HG03097 (cell line): ENCODE results near the gene KAZN.

ENCODE experiments used
- ATAC-seq: cut with Tn5 transposase; IDR thresholded peaks from one replicate; pipeline ENCODE4 v1.9.1; 2021; ENCODE audit not compliant: unreplicated experiment, low FRiP score

KAZN gene

DNA sequence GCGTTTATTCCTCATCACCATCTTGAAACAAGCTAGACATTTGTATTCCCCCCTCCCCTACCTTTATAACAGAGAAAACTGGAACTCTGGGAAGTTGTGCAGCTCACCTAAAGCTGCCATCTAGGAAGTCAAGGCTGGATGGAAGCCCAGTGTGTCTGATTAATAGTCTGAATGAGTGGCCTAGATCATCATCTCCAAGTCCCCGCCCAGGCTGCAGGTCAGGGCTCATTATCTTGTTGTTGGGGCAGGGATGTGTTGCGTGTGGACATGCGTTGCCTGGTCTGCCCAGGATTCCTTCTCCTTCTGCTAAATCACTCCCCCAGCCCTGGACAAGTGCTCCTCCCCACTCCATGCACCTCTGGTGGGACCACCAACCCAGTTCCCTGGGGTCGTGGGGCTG, 14.7 kb upstream of the KAZN start:
- no peak for ATAC-seq

DNA sequence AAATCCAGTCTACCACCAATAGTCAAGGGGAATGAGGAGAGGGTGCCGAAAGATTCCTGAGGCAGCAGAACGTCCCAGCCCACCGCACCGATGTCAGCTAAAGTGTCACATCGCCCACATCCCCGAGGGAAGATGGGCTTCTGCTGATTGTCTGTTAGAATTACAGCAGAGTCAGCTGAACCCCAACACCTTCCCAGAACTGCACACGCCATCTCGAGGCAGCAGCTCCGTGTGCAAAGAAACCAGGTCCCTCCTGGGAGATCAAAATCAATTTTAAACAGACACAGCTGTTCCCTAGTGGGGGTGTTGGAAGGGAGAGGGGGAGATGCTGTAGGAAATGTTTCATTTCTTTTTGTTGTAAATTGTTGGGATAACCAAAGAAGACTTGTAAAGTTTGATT, 12.8 kb upstream of the KAZN start:
- no peak for ATAC-seq

DNA sequence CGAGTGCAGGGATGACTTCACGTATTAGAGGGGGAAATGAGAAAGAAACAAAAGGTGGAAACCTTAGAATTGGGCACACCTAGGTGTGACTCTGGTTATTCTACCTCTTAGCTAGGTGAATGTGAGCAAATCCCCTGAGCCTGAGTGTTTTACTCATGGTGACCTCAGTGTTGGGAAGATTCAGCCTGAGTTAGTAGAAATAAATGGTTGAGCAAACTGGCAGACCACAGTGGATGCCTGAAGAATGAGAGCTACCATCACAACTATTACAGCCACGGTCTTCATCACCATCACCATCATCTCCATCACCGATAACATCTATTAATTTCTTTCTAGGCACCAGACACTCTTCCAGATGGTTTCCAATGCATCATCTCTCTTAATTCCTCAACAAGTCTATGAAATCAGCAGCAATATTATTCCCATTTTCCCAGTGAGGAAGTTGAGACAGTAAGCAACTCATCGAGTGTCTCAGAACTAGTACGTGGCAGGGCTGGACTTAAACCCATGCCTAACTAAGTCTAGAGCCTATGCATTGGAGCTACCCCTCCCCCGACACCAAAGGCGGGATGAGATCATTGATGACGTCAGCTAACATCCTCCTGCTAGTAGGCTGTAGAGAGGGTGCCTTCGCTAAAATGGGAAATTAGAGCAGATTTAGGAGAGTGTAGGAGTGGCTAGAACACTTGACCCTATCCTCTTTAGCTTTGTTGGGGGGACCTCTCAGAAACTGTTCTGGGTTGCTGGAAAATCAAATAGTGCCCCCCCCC, 7.9 kb upstream of the KAZN start:
- no peak for ATAC-seq

DNA sequence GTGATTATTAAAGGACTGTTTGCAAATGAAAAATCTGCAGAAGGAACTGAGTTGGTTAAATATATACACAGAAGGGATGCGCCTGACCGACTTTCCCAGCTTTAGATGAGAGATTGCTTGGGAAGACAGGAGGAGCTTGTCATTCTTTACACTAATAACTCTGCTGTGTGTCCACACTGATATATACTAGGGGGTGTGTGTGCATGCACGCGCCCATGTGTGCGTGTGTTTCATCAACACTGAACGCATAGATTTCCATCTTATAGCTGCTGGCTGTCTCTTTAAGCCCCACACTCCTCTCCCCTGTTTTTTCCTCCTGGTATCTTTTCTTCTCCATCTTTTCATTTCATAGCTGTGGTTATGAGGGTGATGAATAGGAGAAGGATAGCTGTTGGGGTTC, 6.9 kb upstream of the KAZN start:
- no peak for ATAC-seq

DNA sequence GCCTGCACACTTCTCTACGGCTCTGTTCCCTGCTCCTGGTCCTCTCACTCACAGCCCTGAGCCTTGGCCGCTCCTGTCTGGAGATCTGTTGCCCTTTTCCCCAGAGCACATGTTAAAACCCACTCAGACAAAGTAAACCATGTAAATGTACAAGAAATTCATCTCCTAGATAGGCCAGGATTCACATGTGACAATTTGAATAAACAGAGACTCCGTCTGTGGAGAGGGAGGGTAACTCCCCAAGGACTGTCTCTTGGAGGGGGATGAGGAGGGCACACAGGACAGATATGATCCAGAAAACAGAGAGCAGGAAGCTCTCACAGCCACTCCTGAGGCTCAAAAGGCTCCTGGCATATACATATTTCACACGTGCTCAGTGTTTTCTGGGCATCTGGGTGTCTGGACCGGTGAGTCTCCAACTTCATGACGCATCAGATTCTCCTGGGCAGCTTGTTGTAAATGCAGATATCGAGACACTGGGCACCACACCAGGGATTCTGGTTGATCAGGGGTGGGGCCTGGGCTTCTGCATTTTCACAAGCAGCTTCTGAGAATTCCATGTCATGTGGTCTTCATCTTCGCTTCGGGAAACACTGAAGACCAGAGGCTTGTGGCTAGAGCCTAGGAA, 6.4 kb upstream of the KAZN start:
- ATAC-seq, result no peak

DNA sequence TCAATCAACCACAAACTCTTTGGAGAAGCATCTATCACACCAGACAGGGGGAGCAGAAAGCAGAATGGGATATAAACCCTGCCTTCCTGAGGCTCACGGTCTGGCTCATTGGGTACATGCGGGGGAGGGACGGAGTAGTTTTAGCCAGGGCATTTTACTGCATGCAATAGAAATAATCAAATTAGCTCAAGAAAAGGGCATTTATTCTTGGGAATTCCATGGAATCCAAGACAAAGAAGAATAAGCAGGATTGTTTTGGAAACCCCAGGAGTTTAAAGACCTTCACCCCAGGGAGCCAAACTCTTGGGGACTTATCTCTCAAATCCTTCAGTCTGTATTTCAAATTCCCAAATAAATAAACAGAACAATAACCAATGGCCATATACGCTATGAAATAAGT, 5.2 kb upstream of the KAZN start:
- ATAC-seq, result no peak

DNA sequence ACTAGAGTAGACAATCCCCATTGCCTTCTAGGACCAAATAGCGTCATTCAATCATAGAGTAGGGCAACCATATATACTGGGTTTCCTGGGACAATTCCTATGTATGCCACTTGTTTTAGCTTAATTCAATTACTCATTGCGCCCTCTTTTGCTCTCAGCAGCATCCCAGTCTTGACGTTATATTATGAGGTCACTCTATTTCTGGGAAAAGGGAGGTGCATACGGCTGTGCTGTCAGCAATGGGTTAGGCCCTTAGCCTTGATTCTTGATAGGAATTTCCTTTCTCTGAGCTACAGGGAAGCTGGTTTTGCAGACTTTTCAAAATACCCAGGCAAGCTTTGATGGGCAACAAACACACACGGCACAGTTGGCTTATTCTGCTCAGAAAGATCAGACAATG, 4.4 kb upstream of the KAZN start:
- no peak for ATAC-seq

DNA sequence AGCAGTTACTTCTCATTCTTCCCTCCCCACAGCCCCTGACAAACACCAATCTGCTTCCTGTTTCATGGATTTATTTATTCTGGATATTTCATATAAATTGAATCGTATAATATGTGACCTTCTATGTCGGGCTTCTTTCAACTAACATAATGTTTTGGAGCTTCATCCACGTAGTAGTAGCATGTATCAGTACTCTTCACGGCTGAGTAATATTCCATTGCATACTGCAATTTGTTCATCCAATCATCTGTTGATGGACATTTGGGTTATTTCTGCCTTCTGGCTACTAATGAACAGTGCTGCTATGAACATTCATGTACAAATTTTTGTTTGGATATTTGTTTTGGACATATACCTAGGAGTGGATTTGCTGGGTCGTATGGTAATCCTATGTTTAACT, 1.9 kb upstream of the KAZN start:
- ATAC-seq, result no peak

DNA sequence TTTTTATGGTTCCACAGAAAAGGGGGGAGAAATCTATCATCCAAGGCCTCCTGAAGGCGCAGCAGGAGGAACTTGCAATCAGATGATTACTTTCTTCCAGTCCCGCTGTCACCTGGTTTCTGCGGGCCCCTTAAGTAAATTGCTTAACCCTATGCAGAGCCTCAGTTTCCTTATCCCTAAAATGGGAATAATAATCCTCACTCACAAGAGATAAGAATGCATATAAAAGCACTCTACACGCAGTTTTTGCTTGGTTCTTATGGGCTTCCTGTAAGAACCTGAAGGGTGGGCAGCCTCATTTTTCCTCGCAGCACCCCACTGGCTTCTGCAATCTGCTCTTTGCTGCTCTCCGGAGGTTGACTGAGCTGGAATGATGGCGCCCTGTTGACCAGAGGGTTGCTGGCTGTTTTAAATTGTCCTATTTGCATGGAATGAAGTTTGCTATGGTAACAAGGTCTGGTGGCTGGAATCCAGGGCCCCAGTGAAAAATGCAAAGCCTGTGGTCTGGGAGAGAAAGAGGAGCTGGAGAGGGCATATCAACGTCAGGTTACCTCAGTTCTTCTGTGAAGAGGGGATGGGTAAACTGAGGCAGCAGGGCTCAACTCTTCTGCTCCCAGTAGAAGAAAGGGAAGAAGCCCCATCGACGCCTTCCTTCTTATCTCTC, 1.0 kb upstream of the KAZN start:
- no peak for ATAC-seq

DNA sequence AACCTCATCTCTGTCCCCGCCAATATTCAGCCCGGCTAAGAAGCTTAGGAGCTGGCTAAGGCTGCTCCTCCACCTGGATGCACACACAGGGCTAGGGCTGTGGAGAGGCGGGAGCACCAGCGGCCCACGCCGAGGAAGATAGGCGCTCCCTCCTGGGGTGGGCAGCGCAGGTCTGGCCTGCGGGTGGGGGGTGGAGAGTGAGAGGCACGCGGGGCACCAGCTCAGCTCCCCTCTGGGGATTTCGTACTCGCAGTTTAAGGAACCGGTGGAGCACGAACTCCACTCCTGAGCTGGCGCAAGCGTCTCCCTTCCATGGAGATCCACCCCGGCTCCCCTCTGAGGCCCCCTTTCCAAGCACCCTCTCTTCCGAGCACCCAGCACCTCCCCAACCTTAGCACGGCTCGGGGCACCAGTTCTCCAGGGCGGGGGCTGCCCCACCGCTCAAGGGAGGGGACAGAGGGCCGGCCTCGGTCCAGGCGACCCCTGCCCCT, 433 bp upstream of the KAZN start:
- ATAC-seq, result no peak

DNA sequence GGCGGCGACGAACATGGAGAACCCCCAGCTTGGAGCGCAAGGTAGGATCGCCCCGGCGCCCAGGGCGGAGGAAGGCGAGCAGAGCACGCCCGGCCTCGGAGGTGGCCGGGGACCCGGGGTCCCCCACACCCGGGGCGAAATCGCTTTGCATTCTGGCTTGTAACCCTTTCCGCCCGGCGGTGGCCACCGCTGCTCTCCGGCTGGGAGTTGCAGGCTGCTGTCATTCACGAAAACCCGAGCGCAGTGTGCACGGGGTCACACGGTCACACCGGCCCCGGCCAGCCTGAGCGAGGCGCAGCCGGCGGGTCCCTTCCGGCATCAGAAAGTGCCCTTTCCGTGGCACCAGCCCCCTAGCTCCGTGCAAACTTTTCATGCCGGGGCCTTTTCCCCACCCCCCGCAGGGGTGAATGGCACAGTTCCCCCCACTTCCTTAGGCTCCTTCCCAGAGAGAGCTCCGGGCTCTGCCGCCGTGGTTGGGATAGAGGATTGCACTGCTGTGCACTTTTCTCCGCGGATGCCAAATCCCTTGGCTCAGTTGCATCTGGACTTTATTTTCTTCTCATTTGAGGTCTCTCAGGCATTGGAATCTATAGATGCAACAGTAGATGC, 802 bp downstream of the KAZN start:
- no peak for ATAC-seq

DNA sequence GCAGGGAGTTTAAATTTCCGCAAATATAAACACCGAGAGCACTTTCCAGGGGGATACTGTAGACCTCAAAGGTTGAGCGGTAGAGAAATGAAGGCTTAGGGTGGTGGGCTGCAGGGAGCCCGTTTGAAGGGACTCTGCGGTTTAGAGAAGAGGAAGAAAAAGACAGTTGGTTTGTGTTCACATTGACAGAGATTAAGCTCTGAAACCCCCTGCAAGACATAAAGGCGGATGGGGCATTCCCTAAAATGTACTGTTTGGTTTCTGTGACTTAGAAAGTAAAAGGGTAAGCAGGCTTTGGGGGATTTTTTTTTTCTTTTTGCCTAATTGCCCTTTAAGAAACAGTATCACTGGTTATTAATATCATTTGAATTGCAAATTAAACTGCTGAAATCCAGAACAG, 1.3 kb downstream of the KAZN start:
- no peak for ATAC-seq

DNA sequence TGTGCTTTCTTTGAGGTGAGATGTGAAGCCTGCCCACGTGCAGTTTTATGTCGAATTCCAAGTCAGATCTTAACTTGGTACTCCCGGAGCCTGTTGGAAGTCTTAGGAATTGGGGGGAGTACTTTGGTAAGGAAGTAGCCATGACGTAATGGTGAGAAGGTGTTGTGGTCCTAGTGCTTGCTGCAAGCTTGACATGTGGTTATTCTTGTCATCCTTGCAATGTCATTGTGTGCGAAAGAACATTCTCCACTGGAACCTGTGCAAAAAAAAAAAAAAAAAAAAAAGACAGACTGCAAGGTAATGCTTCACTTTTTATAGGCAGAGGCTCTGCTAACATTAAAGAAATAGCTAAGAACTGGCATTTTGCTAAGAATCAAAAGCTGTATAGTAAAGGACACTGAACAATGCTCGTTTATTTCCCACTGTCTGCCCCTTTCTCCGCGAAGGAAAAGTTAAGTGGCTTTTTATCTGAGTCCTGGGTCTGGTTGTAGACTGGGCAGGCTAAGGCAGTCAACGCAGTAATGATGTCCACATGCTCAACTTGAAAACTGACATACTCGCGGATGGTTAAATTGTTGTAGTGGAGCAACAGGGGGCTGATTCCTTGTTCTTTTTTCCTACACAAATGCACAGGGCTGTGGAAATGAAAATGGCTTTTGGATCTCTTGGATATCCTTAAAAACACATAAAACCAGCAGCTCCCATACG, 2.1 kb downstream of the KAZN start:
- no peak for ATAC-seq

DNA sequence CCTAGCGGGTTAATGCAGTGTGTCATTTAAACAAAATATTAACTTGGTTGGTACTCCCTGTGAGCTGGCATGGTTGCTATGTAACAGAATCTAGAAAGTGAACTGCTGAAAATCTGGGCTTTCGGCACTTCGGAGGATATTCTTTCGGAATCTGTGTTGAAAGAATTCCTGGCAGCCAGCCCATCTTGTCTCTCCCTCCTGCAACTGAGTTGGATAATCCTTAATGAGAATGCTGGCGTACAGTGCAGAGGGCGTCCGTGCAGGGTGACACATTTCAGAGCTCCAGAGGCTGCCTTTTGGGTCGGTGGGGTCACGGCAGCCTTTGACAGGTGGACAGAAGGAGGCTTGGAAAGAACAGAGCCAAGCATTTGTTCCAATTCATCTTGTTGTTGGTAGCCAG, 3.7 kb downstream of the KAZN start:
- no peak for ATAC-seq

DNA sequence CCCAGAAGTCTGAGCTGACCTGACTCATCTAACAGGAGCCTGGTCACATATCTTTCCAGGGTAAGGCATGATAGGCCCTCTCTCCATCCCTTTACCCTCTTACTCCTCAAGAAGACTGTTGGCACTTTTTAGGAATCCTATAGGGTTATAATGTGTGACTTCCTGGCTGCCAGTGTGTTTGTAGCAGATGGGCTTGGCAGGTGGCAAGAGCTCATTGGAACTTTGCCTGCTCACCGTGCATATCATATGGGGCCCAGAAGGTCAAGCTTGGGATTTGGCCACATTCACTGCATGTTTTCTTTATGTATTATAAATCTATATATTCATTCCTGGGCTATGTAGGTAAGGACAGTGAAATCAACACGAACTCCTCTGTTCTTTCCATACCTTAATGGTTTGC, 5.2 kb downstream of the KAZN start:
- no peak for ATAC-seq

DNA sequence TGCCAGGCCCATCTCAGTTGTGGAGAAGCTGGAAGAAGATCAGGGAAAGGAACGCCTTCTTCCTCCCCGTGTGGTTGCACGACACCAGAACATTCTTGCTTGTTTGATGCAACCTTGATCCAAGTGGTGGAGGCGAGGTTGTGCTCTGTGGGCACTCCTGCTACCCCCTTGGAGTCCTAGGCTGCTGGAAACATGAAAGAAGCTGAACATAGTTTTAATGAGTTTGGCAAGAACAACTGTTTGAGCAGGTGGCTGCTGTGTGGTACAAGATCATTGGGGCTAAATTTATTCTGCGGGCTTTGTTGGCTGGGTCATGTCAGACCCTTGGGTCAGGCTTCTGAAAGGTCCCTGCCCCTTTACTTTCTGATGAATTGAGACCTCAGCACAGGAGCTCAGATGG, 5.9 kb downstream of the KAZN start:
- no peak for ATAC-seq

DNA sequence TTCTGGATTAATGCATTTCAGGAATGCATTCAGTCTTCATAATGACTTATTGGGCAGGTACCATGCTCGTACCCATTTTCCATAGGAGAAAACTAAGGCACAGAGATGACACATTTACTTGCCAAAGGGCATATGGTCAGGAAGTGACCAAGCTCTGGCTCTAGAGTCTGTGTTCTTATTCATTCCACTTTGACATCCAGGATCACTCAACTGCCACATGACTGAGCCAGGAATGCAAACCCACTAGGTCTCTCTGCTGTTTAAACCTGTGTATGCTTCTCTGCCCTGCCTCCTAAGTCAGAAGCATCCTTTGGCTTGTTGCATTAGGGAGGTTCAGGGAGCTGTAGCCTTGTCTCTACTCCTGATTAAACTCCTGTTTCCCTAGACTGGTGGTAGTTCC, 7.5 kb downstream of the KAZN start:
- no peak for ATAC-seq

DNA sequence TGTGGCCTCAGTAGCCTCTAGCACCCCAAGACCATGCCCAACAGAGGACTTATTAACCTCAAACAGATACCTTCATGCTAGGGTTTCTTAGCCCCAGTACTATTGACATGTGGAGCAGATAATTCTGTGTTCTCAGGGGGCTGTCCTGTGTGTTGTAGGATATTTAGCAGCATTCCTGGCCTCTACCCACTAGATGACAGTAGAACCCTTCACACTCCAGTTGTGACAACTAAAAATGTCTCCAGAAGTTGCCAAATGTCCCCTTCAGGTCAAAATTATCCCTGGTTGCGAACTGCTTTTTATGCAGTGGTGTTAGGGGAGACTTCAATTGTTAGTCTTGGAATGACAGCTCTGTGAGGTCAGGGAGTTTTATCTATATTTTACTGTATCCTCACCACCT, 8.1 kb downstream of the KAZN start:
- ATAC-seq, result no peak

DNA sequence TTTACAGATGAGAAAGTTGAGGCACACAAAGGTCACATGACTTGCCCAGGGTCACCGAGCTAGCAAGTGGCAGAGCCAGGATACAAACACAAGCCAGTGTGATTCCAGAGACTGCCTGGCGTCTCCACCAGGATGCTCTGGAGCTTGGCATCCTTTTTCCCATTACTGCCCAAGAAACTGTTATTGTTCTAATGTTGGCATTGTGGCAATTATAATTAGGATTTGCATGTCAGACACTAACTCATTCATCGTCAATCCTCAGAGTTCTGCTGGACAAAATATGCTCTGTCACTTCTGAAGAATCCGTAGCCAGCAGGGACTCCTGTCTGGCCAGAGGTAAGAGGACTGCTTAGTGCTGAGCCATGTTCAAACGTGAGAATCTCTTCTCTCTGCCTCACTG, 8.8 kb downstream of the KAZN start:
- no peak for ATAC-seq

DNA sequence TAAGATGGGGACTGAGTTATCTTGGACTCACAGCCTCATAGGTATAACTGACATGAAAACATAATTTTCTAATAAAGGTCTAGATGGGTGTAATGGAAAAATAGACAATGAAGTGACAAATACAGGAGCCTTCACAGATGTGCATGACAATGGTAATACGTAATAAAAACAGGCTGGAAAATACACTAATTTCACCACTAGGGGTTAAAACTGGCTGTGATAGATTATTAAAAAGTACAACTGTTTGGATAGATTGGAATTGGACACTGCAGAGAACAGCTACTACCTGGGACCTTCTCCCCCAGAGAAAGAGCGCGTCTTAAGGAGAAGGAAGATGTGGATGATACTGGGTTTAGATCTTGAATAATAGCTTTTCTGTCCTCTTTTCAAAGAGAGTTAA, 9.8 kb downstream of the KAZN start:
- ATAC-seq, result no peak

DNA sequence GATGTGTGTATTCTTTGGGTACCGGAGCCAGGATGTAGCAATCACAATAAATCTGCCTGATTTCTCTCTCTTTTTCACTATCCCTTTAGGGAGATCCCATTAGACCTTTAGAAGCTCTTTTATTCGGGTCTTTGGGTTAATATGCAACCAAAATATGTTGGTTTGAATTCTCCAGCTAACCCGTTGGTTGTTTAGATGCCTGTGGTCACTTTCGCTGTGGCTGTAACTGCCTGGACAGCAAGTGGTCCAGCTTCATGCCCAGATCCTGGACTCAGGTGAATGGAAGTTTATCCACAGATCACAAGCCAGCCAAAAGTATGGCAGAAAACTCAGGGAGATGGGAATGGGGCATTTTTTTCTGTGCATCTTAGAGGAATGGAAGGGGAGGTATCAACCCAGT, 12.3 kb downstream of the KAZN start:
- ATAC-seq, result no peak
